T follicular helper cell (primary cell): Measurements from ENCODE around the gene VSTM2B.
"Not testable (repeated sequence)": the region's sequence is repeated elsewhere in the genome, so short reads cannot be mapped to it uniquely, and the experiment has no call there.

Experiments used
- DNase-seq: peaks from one replicate; pipeline ENCODE4 v3.0.0-alpha.2; 2020; ENCODE audit warnings: low read depth
- total RNA-seq, 2 experiments: gene quantifications; one replicate each; lab custom pipeline; 2026; lab: John Stamatoyannopoulos, UW

The VSTM2B gene
- 0 reads per million in 2 experiments for total RNA-seq

- DNase-seq: no peak
These were observed at the start of gene VSTM2B for GRCh38 chr19:29525901-29526729. Gene VSTM2B (plus strand): TSS chr19:29525994. CDS start chr19:29526584, 590 bp downstream.

GRCh38 chr19:29476528-29476927 lies 49.3 kb upstream of the VSTM2B start:
- DNase-seq: no peak

GRCh38 chr19:29477831-29478577 lies 47.8 kb upstream of the VSTM2B start:
- no peak for DNase-seq

GRCh38 chr19:29478578-29479565 lies 46.9 kb upstream of the VSTM2B start:
- DNase-seq: no peak

GRCh38 chr19:29479941-29480340 lies 45.9 kb upstream of the VSTM2B start:
- DNase-seq: no peak

- no peak for DNase-seq
These were observed 45.3 kb upstream of the VSTM2B start for GRCh38 chr19:29480507-29480906.

GRCh38 chr19:29482855-29483640 lies 42.7 kb upstream of the VSTM2B start:
- no peak for DNase-seq

GRCh38 chr19:29483641-29483920 lies 42.2 kb upstream of the VSTM2B start:
- DNase-seq: no peak

GRCh38 chr19:29483944-29484581 lies 41.7 kb upstream of the VSTM2B start:
- DNase-seq: no peak

GRCh38 chr19:29484876-29485275 lies 40.9 kb upstream of the VSTM2B start:
- no peak for DNase-seq

- no peak for DNase-seq
These were observed 40.5 kb upstream of the VSTM2B start for GRCh38 chr19:29485293-29485692.

GRCh38 chr19:29486961-29487360 lies 38.8 kb upstream of the VSTM2B start:
- not testable (repeated sequence) for DNase-seq

GRCh38 chr19:29487432-29487831 lies 38.4 kb upstream of the VSTM2B start:
- DNase-seq: no peak

GRCh38 chr19:29488316-29488715 lies 37.5 kb upstream of the VSTM2B start:
- no peak for DNase-seq

- no peak for DNase-seq
These were observed 36.4 kb upstream of the VSTM2B start for GRCh38 chr19:29489172-29489951.

GRCh38 chr19:29491491-29491890 lies 34.3 kb upstream of the VSTM2B start:
- no peak for DNase-seq

GRCh38 chr19:29491995-29492577 lies 33.7 kb upstream of the VSTM2B start:
- DNase-seq: no peak

GRCh38 chr19:29492769-29493168 lies 33.0 kb upstream of the VSTM2B start:
- DNase-seq: no peak

- DNase-seq: no peak
These were observed 30.7 kb upstream of the VSTM2B start for GRCh38 chr19:29495091-29495490.
